Left ventricle myocardium inferior (tissue), 1 donor: ENCODE data around the gene ACE. TPM values are rescaled to one million over a fixed set of nuclear protein-coding genes. Genes with fewer than 3 reads are reported as not detected.
A peak's percentile ranks its signal among the peaks of the same experiment; 100 is the strongest.

Experiments
- DNase-seq: peaks from one replicate; pipeline ENCODE4 v3.0.0-alpha.2; 2020
- H3K27ac ChIP-seq: fragments of 200-600 bp; replicated peaks from 2 replicates; pipeline ENCODE4 v1.8.0; 2021
- H3K27me3 ChIP-seq: fragments of 200-600 bp; 2 replicates; pipeline ENCODE4 v1.8.0; 2021; ENCODE audit warnings: low read depth
- H3K36me3 ChIP-seq: fragments of 200-600 bp; 2 replicates; pipeline ENCODE4 v1.8.0; 2021
- H3K4me1 ChIP-seq: fragments of 200-600 bp; 2 replicates; pipeline ENCODE4 v1.8.0; 2021
- H3K4me3 ChIP-seq: fragments of 200-600 bp; 2 replicates; pipeline ENCODE4 v1.8.0; 2021; ENCODE audit warnings: mild to moderate bottlenecking, moderate library complexity
- H3K9me3 ChIP-seq: fragments of 200-600 bp; replicated peaks from 2 replicates; pipeline ENCODE4 v1.8.0; 2021
- intact Hi-C: fragments of 100-400 bp; cut with micrococcal nuclease; formaldehyde crosslinking; loops from one replicate; pipeline ENCODE4 v1.11.0; 2022
- total RNA-seq: library from RNA; stranded (reverse); fragmentation: NEBNext Ultra II Directional; extraction: Animal tissue kit (Norgen Biotek cat#: 25700); gene quantifications from one replicate; pipeline ENCODE4 v1.2.1, GENCODE V29; 2021
- TF ChIP-seq, protein P1 (sequence below): fragments of 200-600 bp; IDR thresholded peaks from 2 replicates; pipeline ENCODE4 v1.8.0; 2021; ENCODE audit warnings: antibody characterized with exemption, mild to moderate bottlenecking, borderline replicate concordance
- donor health status: DM: no; HTN: yes; CAD: no; lungs with severe emphysema.

The ACE gene
- total RNA-seq, 1 donor from 2014 or later: 6.2 TPM

DNA sequence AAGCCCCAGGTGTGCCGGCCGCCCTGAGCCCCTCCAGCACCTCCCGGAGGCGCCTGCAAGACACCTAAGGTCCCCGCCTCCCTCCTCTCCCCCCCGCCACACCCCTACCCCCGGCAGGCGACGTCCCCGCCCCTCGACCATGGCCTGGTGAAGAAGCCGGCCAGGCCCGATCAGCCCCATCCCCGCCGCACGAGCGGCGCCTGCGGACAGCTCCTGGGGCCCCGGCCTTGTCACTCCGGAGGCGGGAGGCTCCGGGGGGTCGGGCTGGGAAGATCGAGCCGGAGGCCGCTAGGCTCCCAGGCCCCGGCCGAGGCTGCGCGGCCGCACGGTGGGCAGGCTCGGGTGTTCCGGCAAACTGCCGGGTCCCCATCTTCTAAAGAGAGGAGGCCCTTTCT is 405 bp upstream of the ACE start:
- Histone ChIP-seq H3K36me3 (no peaks in the 10 kb centered on the region), H3K4me1 (peaks cover 63% of the 10 kb centered on the region), H3K4me3 (peak overlapping the region; percentile 74), H3K27me3 (peaks cover 11% of the 10 kb centered on the region), H3K27ac (peak overlapping the region; percentile 78), H3K9me3 (no peaks in the 10 kb centered on the region)
- no peak for DNase-seq
- intact Hi-C loops: no loop called here
- TF ChIP-seq, protein P1, sequence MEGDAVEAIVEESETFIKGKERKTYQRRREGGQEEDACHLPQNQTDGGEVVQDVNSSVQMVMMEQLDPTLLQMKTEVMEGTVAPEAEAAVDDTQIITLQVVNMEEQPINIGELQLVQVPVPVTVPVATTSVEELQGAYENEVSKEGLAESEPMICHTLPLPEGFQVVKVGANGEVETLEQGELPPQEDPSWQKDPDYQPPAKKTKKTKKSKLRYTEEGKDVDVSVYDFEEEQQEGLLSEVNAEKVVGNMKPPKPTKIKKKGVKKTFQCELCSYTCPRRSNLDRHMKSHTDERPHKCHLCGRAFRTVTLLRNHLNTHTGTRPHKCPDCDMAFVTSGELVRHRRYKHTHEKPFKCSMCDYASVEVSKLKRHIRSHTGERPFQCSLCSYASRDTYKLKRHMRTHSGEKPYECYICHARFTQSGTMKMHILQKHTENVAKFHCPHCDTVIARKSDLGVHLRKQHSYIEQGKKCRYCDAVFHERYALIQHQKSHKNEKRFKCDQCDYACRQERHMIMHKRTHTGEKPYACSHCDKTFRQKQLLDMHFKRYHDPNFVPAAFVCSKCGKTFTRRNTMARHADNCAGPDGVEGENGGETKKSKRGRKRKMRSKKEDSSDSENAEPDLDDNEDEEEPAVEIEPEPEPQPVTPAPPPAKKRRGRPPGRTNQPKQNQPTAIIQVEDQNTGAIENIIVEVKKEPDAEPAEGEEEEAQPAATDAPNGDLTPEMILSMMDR: no peak

DNA sequence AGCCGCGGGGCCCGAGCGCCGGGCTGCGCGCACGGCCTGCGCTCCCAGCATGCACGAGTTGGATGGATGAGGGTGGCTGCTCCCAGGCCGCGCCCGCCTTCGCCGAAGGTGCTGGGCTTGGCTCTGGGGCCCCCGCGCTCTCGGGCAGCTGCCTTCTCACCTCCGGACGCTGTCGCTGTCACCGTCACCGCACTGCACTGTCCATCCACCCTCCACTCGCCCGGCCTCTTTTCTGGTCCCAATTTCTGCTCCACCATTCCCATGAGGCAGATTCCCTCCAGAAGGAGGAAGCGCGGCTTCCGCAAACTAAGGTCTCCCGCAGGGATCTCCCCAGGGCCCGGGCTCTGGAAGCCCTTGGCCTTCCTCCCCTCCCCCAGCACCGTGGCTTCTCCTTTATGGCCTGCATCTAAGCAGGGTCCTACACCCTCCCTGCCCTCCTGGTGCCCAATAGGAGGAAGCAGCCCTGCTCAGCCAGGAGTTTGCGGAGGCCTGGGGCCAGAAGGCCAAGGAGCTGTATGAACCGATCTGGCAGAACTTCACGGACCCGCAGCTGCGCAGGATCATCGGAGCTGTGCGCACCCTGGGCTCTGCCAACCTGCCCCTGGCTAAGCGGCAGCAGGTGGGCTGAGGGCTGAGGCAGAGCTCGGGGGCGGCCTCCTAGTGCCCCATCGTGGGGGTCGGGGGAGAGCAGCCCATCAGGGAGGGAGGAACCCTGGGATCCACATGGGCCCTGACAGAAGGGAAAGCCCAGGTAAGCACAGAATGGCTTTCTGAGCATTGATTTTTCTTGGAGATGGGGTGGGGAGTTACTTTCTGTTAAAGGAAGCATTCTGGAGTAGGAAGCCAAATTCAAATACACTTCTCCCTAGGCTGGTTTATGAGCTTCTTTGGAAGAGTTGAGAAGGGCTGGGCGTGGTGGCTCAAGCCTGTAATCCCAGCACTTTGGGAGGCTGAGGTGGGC is 899 bp downstream of the ACE start:
- TF ChIP-seq, protein P1: no peak
- peaks cover 63% of the 10 kb centered on the region for H3K4me1 ChIP-seq
- H3K27ac ChIP-seq: peak overlapping the region; percentile 78
- H3K27me3 ChIP-seq: peaks cover 11% of the 10 kb centered on the region
- H3K4me3 ChIP-seq: peak overlapping the region; percentile 74
- intact Hi-C loops: no loop called here
- DNase-seq: no peak
- H3K36me3 ChIP-seq: no peaks in the 10 kb centered on the region
- no peaks in the 10 kb centered on the region for H3K9me3 ChIP-seq

DNA sequence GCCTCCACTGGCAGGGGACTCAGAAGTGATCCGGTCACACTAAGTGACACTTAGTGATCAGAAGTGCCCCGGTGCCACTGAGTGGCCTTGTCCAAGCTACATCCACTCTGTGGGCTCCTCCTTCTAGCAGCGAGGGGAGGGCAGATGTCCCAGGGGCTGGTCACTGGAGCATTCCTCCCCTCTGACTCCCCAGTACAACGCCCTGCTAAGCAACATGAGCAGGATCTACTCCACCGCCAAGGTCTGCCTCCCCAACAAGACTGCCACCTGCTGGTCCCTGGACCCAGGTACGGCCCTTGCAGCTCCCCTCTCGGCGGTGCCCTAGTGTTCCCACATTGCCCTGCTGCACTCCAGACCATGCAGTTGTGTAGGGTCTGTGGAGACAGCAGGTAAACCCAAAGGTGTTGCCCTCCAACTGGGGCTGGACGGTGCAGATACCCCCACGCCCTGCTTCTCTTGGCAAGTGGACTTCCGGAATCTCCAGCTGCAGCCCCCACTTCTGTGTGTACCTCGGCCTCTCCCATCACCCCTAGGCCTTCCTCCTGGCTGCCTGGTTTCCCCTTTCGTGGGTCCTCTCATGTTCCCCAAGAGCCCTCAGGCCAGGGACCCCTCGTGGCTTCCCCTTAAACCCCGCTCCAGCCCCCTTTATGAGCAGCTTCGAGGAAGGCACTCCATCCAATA is 2.1 kb downstream of the ACE start:
- Histone ChIP-seq H3K4me3 (peak overlapping the region; percentile 74), H3K36me3 (no peaks in the 10 kb centered on the region), H3K9me3 (no peaks in the 10 kb centered on the region), H3K4me1 (peaks cover 55% of the 10 kb centered on the region), H3K27me3 (peaks cover 11% of the 10 kb centered on the region), H3K27ac (no peak overlapping the region)
- TF ChIP-seq, protein P1: peak; percentile 88
- intact Hi-C loops: no loop called here
- peak; percentile 72 for DNase-seq

DNA sequence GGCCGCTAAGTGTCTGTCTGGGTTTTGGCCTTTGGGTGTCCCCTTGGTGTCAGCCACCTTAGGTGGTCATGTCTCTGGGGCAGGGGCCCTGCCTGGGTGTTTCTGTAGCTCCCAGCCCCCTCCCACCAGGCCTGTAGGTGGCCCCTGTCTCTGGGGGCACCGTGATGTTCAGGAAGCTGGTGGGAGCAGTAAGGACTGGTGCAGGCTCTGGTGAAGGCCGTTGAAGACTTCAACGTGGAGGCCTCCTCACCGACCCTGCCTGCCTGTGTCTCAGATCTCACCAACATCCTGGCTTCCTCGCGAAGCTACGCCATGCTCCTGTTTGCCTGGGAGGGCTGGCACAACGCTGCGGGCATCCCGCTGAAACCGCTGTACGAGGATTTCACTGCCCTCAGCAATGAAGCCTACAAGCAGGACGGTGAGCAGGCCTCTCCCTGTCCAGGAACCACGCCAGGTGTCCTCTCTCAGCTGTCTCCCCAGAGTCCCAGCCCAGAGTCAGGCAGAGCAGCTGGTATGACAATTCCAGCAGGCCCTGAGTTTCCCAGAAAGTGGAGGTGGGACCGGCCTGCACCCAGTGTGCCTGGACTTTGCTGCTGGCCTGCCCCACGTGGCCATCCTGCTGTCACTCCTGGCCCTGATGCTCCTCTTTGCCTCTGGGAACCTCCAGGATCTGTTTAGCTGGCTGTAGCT is 2.8 kb downstream of the ACE start:
- TF ChIP-seq, protein P1: no peak
- Histone ChIP-seq H3K27ac (no peak overlapping the region), H3K4me3 (no peak overlapping the region), H3K4me1 (peaks cover 49% of the 10 kb centered on the region), H3K27me3 (peaks cover 11% of the 10 kb centered on the region), H3K36me3 (no peaks in the 10 kb centered on the region), H3K9me3 (no peaks in the 10 kb centered on the region)
- intact Hi-C loops: loop anchor here (5.0 kb wide), 1 partner anchor 52 kb away; no protein-coding TSS in a partner anchor
- DNase-seq: no peak

DNA sequence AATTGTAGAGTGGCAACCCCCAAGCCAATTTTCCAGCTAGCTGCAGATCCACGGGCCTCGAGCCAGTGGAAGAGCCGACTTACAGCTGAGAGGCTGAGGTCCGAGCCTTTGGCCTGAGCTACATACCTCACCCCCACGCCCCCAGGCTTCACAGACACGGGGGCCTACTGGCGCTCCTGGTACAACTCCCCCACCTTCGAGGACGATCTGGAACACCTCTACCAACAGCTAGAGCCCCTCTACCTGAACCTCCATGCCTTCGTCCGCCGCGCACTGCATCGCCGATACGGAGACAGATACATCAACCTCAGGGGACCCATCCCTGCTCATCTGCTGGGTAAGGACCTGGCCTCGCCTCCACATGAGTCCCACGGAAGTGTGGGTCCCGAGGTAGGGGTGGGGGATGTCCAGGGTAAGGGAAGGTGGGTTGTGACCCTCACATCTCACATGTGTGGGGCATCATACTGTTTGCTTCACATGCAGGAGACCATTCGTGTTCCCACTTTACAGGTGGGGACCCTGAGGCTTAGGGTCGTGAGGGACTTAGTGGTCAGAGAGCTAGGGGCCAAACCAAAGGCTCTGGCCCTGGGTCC is 3.4 kb downstream of the ACE start:
- TF ChIP-seq, protein P1: no peak
- no peak overlapping the region for H3K4me3 ChIP-seq
- H3K36me3 ChIP-seq: no peaks in the 10 kb centered on the region
- no peaks in the 10 kb centered on the region for H3K9me3 ChIP-seq
- DNase-seq: no peak
- H3K4me1 ChIP-seq: peaks cover 42% of the 10 kb centered on the region
- H3K27ac ChIP-seq: no peak overlapping the region
- intact Hi-C loops: loop anchor here (5.0 kb wide), 1 partner anchor 53 kb away; no protein-coding TSS in a partner anchor
- peaks cover 11% of the 10 kb centered on the region for H3K27me3 ChIP-seq
